Measurements from ENCODE around the gene UBXN7. TPM values are rescaled to one million over a fixed set of nuclear protein-coding genes. Genes with fewer than 3 reads are reported as not detected.
"Not testable (repeated sequence)": the region's sequence is repeated elsewhere in the genome, so short reads cannot be mapped to it uniquely, and the experiment has no call there.

The UBXN7 gene
- total RNA-seq, 1 donor: 21.0 TPM

- Histone ChIP-seq H3K4me3 (ENCODE audit: insufficient read depth, low read length) (no peak overlapping the region), H3K27me3 (ENCODE audit: insufficient read depth, low read length) (no peaks in the 10 kb centered on the region), H3K4me1 (ENCODE audit: insufficient read depth, low read length) (peaks cover 9% of the 10 kb centered on the region), H3K79me2 (ENCODE audit: insufficient read depth, low read length) (no peaks in the 10 kb centered on the region), H2AFZ (ENCODE audit: low read length) (no peak overlapping the region), H3K9me3 (ENCODE audit: low read depth, low read length) (no peaks in the 10 kb centered on the region), H3K36me3 (ENCODE audit: insufficient read depth, low read length) (no peaks in the 10 kb centered on the region), H4K20me1 (ENCODE audit: insufficient read depth, low read length) (no peaks in the 10 kb centered on the region), H3K27ac (ENCODE audit: low read depth, low read length) (peak overlapping the region; percentile 43), H3K4me2 (ENCODE audit: insufficient read depth, low read length) (no peak overlapping the region)
- TF ChIP-seq CTCF (IDR thresholded peaks at IDR 0.05; ENCODE audit: extremely low read depth, low read depth, low read length): no peak
- DNase-seq (ENCODE audit: insufficient read length, low spot score, missing footprints): peak; percentile 88
These were observed 7.9 kb upstream of the UBXN7 start for GRCh38 chr3:196440041-196440537.

GRCh38 chr3:196431181-196432136, 768 bp downstream of the UBXN7 start:
- Histone ChIP-seq H3K9me3 (ENCODE audit: low read depth, low read length) (no peaks in the 10 kb centered on the region), H3K36me3 (ENCODE audit: insufficient read depth, low read length) (peaks cover 8% of the 10 kb centered on the region), H2AFZ (ENCODE audit: low read length) (peak overlapping the region; percentile 91), H3K4me2 (ENCODE audit: insufficient read depth, low read length) (peak overlapping the region; percentile 87), H3K4me1 (ENCODE audit: insufficient read depth, low read length) (peaks cover 10% of the 10 kb centered on the region), H4K20me1 (ENCODE audit: insufficient read depth, low read length) (peaks cover 41% of the 10 kb centered on the region), H3K27ac (ENCODE audit: low read depth, low read length) (peak overlapping the region; percentile 76), H3K79me2 (ENCODE audit: insufficient read depth, low read length) (peaks cover 56% of the 10 kb centered on the region), H3K27me3 (ENCODE audit: insufficient read depth, low read length) (no peaks in the 10 kb centered on the region), H3K4me3 (ENCODE audit: insufficient read depth, low read length) (peak overlapping the region; percentile 98)
- DNase-seq (ENCODE audit: insufficient read length, low spot score, missing footprints): peak; percentile 86
- TF ChIP-seq CTCF (IDR thresholded peaks at IDR 0.05; ENCODE audit: extremely low read depth, low read depth, low read length): no peak

GRCh38 chr3:196428041-196428440, 4.2 kb downstream of the UBXN7 start:
- Histone ChIP-seq H3K27ac (ENCODE audit: low read depth, low read length) (no peak overlapping the region), H3K36me3 (ENCODE audit: insufficient read depth, low read length) (peaks cover 8% of the 10 kb centered on the region), H3K27me3 (ENCODE audit: insufficient read depth, low read length) (no peaks in the 10 kb centered on the region), H3K4me3 (ENCODE audit: insufficient read depth, low read length) (no peak overlapping the region), H2AFZ (ENCODE audit: low read length) (no peak overlapping the region), H3K4me1 (ENCODE audit: insufficient read depth, low read length) (peaks cover 7% of the 10 kb centered on the region), H3K9me3 (ENCODE audit: low read depth, low read length) (no peaks in the 10 kb centered on the region), H4K20me1 (ENCODE audit: insufficient read depth, low read length) (peaks cover 56% of the 10 kb centered on the region), H3K4me2 (ENCODE audit: insufficient read depth, low read length) (no peak overlapping the region), H3K79me2 (ENCODE audit: insufficient read depth, low read length) (peaks cover 88% of the 10 kb centered on the region)
- TF ChIP-seq CTCF (IDR thresholded peaks at IDR 0.05; ENCODE audit: extremely low read depth, low read depth, low read length): no peak
- peak; percentile 42 for DNase-seq (ENCODE audit: insufficient read length, low spot score, missing footprints)

- H3K27ac ChIP-seq (ENCODE audit: low read depth, low read length); H3K36me3 ChIP-seq (ENCODE audit: insufficient read depth, low read length); H2AFZ ChIP-seq (ENCODE audit: low read length); H3K27me3 ChIP-seq (ENCODE audit: insufficient read depth, low read length); DNase-seq (ENCODE audit: insufficient read length, low spot score, missing footprints); H3K9me3 ChIP-seq (ENCODE audit: low read depth, low read length); H3K4me3 ChIP-seq (ENCODE audit: insufficient read depth, low read length); H3K4me1 ChIP-seq (ENCODE audit: insufficient read depth, low read length); H3K4me2 ChIP-seq (ENCODE audit: insufficient read depth, low read length): not testable (repeated sequence)
- Histone ChIP-seq H4K20me1 (ENCODE audit: insufficient read depth, low read length) (peaks cover 68% of the 10 kb centered on the region), H3K79me2 (ENCODE audit: insufficient read depth, low read length) (peaks cover 97% of the 10 kb centered on the region)
These were observed 7.8 kb downstream of the UBXN7 start for GRCh38 chr3:196424421-196424820.

All from osteoblast (primary cell).